Nephron (organoid): ENCODE measurements around the gene SSH2.

Source experiments
- H3K27ac Mint-ChIP-seq, 3 experiments: 2 replicates each; pipeline ENCODE4 v1.8.0; 2020; ENCODE audit warnings: mixed read lengths in 3 of 3, mild to moderate bottlenecking in 2 of 3, moderate library complexity in 1 of 3
- H3K27me3 Mint-ChIP-seq: 2 replicates; pipeline ENCODE4 v1.8.0; 2021; ENCODE audit warnings: low read depth, mild to moderate bottlenecking, moderate library complexity, mixed read lengths
- H3K36me3 Mint-ChIP-seq: 2 replicates; pipeline ENCODE4 v1.8.0; 2020; ENCODE audit warnings: low read depth, mixed read lengths
- H3K4me1 Mint-ChIP-seq: 2 replicates; pipeline ENCODE4 v1.8.0; 2020; ENCODE audit warnings: mixed read lengths
- H3K4me3 Mint-ChIP-seq, 3 experiments: 2 replicates each; pipeline ENCODE4 v1.8.0; 2020; ENCODE audit warnings: mild to moderate bottlenecking in 3 of 3, mixed read lengths in 3 of 3, moderate library complexity in 2 of 3
- H3K9me3 Mint-ChIP-seq: 2 replicates; pipeline ENCODE4 v1.8.0; 2020; ENCODE audit warnings: mixed read lengths
- TF ChIP-seq, protein P1 (sequence below), 3 experiments: fragments of 200-600 bp; sonication (generic); IDR thresholded peaks; one replicate each; pipeline ENCODE4 v1.5.0; 2021; ENCODE audit warnings: antibody characterized with exemption in 3 of 3; ENCODE audit not compliant: unreplicated experiment in 3 of 3

Gene SSH2

DNA sequence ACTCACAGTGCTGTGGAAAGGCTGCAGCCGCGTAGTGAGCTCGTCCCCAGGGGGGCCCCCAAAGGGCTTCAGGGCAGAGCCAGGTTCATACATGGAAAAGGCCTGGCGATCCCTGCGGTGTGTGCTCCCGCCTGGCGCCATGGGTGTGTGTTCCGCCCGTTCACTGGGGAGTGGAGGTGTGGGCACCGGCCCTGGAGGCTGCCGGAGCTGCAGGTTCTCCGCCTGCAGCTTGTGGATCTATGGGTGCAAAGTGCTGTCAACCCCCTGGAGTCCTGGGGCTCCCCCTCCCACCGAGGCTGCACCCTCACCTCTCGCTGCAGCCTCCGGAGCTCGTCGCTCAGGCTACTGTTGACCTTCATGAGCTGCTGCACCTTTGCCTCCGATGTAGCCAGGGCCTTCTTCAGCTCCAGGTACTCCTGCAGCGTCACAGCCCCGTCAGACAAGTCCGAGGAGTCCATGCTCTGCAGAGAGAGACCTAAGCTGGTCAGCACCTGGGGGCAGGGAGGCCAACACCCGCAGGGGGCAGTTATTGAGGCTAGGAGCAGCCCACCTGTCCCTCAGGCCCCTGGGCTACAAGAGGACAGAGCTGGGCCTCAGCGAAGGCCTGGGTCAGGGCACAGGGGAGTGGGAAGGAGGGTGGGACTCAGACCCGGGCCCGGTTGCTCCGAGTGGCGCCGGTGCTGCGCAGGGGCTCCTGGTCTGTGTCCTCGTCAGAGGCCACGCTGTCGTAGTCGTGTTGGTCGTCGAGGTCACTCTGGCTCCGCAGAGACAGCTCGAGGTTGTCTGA, 353.6 kb downstream of the SSH2 start:
- Mint-ChIP-seq H3K36me3 (peaks cover 20% of the 10 kb centered on the region), H3K4me1 (peaks cover 22% of the 10 kb centered on the region), H3K9me3 (no peaks in the 10 kb centered on the region), H3K27me3 (no peaks in the 10 kb centered on the region), H3K4me3 (no peak overlapping the region), H3K27ac (no peak overlapping the region)
- TF ChIP-seq, protein P1, sequence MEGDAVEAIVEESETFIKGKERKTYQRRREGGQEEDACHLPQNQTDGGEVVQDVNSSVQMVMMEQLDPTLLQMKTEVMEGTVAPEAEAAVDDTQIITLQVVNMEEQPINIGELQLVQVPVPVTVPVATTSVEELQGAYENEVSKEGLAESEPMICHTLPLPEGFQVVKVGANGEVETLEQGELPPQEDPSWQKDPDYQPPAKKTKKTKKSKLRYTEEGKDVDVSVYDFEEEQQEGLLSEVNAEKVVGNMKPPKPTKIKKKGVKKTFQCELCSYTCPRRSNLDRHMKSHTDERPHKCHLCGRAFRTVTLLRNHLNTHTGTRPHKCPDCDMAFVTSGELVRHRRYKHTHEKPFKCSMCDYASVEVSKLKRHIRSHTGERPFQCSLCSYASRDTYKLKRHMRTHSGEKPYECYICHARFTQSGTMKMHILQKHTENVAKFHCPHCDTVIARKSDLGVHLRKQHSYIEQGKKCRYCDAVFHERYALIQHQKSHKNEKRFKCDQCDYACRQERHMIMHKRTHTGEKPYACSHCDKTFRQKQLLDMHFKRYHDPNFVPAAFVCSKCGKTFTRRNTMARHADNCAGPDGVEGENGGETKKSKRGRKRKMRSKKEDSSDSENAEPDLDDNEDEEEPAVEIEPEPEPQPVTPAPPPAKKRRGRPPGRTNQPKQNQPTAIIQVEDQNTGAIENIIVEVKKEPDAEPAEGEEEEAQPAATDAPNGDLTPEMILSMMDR (IDR thresholded peaks at IDR 0.05; ENCODE audit: unreplicated experiment in 3 of 3) = no peak
